ENCODE results near the gene PLPP1.

The PLPP1 gene

GRCh38 chr5:55410845-55411244 is 123.9 kb downstream of the PLPP1 start:
- TF ChIP-seq CTCF (conservative IDR thresholded peaks at IDR 0.05; ENCODE audit: control insufficient read depth, insufficient read depth, low read depth, low read length), result no peak
- no peak overlapping the region for H3K4me3 ChIP-seq (ENCODE audit: control insufficient read depth, low read depth, low read length)
- no peak for DNase-seq (ENCODE audit: low read depth)

- no peak for TF ChIP-seq CTCF (conservative IDR thresholded peaks at IDR 0.05; ENCODE audit: control insufficient read depth, insufficient read depth, low read depth, low read length)
- no peak for DNase-seq (ENCODE audit: low read depth)
Measured at GRCh38 chr5:55409775-55410174, 125.0 kb downstream of the PLPP1 start.

GRCh38 chr5:55407984-55408383 is 126.8 kb downstream of the PLPP1 start:
- no peak for DNase-seq (ENCODE audit: low read depth)
- H3K4me3 ChIP-seq (ENCODE audit: control insufficient read depth, low read depth, low read length), result no peak overlapping the region
- TF ChIP-seq CTCF (conservative IDR thresholded peaks at IDR 0.05; ENCODE audit: control insufficient read depth, insufficient read depth, low read depth, low read length), result no peak

More at GRCh38 chr5:55409775-55410174, 125.0 kb downstream of the PLPP1 start:
- H3K4me3 ChIP-seq (ENCODE audit: control insufficient read depth, low read depth, low read length), result no peak overlapping the region

GRCh38 chr5:55407059-55407684 is 127.6 kb downstream of the PLPP1 start:
- peak; percentile 90 for TF ChIP-seq CTCF (conservative IDR thresholded peaks at IDR 0.05; ENCODE audit: control insufficient read depth, insufficient read depth, low read depth, low read length)
- no peak overlapping the region for H3K4me3 ChIP-seq (ENCODE audit: control insufficient read depth, low read depth, low read length)
- DNase-seq (ENCODE audit: low read depth), result peak; percentile 78

GRCh38 chr5:55406292-55406691 is 128.5 kb downstream of the PLPP1 start:
- no peak overlapping the region for H3K4me3 ChIP-seq (ENCODE audit: control insufficient read depth, low read depth, low read length)
- no peak for DNase-seq (ENCODE audit: low read depth)
- no peak for TF ChIP-seq CTCF (conservative IDR thresholded peaks at IDR 0.05; ENCODE audit: control insufficient read depth, insufficient read depth, low read depth, low read length)

GRCh38 chr5:55402199-55402598 is 132.6 kb downstream of the PLPP1 start:
- DNase-seq (ENCODE audit: low read depth), result no peak
- TF ChIP-seq CTCF (conservative IDR thresholded peaks at IDR 0.05; ENCODE audit: control insufficient read depth, insufficient read depth, low read depth, low read length), result peak; percentile 15
- H3K4me3 ChIP-seq (ENCODE audit: control insufficient read depth, low read depth, low read length), result no peak overlapping the region

Data from fibroblast of mammary gland (primary cell).